HG02571 (cell line): ENCODE results near the gene PCMT1.
"Not testable (repeated sequence)": the region's sequence is repeated elsewhere in the genome, so short reads cannot be mapped to it uniquely, and the experiment has no call there.

Experiments used
- ATAC-seq: cut with Tn5 transposase; IDR thresholded peaks from one replicate; pipeline ENCODE4 v1.9.1; 2021; ENCODE audit warnings: mild to moderate bottlenecking, moderate library complexity; ENCODE audit not compliant: unreplicated experiment

PCMT1 gene

GRCh38 chr6:149749082-149749593 lies 403 bp upstream of the PCMT1 start:
- peak; percentile 0 for ATAC-seq

- peak; percentile 38 for ATAC-seq
These were observed 632 bp downstream of the PCMT1 start for GRCh38 chr6:149750136-149750609.

GRCh38 chr6:149751239-149751638 lies 1.7 kb downstream of the PCMT1 start:
- no peak for ATAC-seq

GRCh38 chr6:149751920-149752319 lies 2.4 kb downstream of the PCMT1 start:
- not testable (repeated sequence) for ATAC-seq

- ATAC-seq = no peak
These were observed 3.2 kb downstream of the PCMT1 start for GRCh38 chr6:149752600-149753373.

GRCh38 chr6:149753374-149753637 lies 3.8 kb downstream of the PCMT1 start:
- ATAC-seq = not testable (repeated sequence)

- ATAC-seq = no peak
These were observed 5.0 kb downstream of the PCMT1 start for GRCh38 chr6:149754548-149754947.

- no peak for ATAC-seq
These were observed 6.0 kb downstream of the PCMT1 start for GRCh38 chr6:149755300-149756260.

- no peak for ATAC-seq
These were observed 6.7 kb downstream of the PCMT1 start for GRCh38 chr6:149756261-149756636.

GRCh38 chr6:149761438-149761837 lies 11.9 kb downstream of the PCMT1 start:
- peak; percentile 68 for ATAC-seq

- ATAC-seq = no peak
These were observed 14.3 kb downstream of the PCMT1 start for GRCh38 chr6:149763866-149764265.

- no peak for ATAC-seq
These were observed 16.7 kb downstream of the PCMT1 start for GRCh38 chr6:149766156-149766769.

- no peak for ATAC-seq
These were observed 20.1 kb downstream of the PCMT1 start for GRCh38 chr6:149769676-149770075.

- no peak for ATAC-seq
These were observed 21.6 kb downstream of the PCMT1 start for GRCh38 chr6:149771185-149771584.

- ATAC-seq = no peak
These were observed 22.4 kb downstream of the PCMT1 start for GRCh38 chr6:149771925-149772324.

GRCh38 chr6:149777624-149778023 lies 28.1 kb downstream of the PCMT1 start:
- ATAC-seq = no peak

- ATAC-seq = no peak
These were observed 30.1 kb downstream of the PCMT1 start for GRCh38 chr6:149779644-149779963.

GRCh38 chr6:149781715-149782114 lies 32.2 kb downstream of the PCMT1 start:
- ATAC-seq = no peak

GRCh38 chr6:149782337-149782736 lies 32.8 kb downstream of the PCMT1 start:
- ATAC-seq = no peak

GRCh38 chr6:149783551-149783950 lies 34.0 kb downstream of the PCMT1 start:
- no peak for ATAC-seq

GRCh38 chr6:149806127-149806526 lies 56.6 kb downstream of the PCMT1 start:
- ATAC-seq = no peak
